GM15510 (cell line): Measurements from ENCODE around the gene BCLAF1.

Experiments used
- POLR2A ChIP-seq: IDR thresholded peaks from 3 replicates; pipeline ENCODE4 v1.6.1; 2011; ENCODE audit warnings: borderline replicate concordance; ENCODE audit not compliant: insufficient read length; ENCODE audit errors: extremely low read depth

The BCLAF1 gene

DNA sequence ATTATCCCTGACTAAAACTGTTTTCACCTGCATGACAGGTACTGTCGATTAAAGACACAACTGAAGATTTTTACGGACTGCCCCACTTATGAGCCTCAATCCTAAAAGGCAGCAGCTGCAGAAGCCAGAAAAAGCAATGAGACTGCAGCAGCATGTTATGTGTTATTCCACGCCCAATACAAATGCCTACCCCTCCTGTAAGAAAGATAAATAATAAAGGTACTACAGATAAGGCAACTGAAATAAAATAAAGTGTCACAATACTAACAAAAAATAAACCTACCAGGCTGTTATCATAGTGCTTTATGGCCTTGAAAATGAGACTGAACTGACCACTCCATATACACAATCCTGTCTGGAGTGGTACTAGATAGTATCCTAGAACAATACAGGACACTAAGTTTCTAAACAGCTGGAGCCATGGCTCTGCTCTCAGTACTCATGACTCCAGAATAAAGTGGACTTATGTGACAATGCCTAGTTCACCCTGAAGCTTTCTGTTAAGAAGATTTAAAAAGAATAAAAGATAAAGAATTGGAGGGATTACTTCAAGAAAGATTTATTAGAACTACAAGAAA lies 9.5 kb downstream of the BCLAF1 start:
- no peak for TF ChIP-seq POLR2A

DNA sequence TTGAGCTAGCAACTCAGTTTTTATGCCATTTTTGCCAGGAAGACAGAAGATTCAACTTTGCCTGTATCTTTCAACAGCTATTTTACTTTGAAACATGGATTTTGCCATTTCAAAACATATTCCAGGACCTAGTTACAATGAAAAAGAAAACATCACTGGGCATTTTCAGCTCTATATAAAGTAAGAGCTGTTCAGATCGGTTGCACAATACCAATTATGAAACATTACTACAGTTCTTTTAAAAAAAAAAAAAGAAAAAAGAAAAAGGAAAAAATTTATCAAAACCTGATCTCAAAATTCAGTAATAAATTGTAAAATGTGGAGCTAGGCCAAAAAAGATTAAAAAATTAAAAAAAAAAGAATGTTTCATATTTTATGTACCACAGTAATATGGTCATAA lies 15.6 kb downstream of the BCLAF1 start:
- TF ChIP-seq POLR2A: no peak

DNA sequence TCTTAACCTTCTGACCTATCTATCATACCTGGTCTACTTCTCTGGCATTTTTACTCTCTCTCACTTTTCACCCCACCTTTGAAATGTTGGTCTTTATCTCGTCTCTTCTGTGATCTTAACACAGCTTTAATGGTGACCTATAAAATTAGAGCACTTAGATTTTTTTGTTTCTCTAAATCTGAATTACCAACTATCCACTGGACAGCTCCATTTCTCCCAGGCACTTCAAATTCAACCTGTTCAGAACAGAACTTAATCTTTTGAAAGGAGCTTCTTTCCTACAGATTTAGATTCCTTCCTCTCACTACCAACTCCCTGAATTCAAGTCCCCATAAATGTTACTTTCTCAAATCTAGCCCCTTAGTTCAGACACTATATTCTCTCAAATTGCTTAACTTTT lies 24.5 kb downstream of the BCLAF1 start:
- TF ChIP-seq POLR2A: no peak

DNA sequence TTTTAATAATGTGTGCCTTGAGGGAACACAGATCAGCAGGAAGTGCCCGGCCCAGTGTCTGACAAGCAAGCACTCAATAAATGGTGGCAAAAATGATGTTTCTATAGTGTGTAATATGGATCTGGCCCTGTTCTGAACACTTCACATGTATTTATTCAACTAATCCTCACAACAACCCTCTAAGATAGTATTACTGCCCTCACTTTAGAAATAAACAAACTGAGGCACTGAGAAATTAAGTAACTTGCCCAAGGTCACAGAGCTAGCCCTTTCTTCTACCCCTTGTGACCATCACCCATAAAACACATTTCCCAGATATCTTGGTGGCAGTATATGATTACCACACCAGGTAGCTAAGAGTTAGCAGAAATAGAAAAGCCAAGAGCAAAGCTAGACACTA lies 26.7 kb downstream of the BCLAF1 start:
- TF ChIP-seq POLR2A: no peak

DNA sequence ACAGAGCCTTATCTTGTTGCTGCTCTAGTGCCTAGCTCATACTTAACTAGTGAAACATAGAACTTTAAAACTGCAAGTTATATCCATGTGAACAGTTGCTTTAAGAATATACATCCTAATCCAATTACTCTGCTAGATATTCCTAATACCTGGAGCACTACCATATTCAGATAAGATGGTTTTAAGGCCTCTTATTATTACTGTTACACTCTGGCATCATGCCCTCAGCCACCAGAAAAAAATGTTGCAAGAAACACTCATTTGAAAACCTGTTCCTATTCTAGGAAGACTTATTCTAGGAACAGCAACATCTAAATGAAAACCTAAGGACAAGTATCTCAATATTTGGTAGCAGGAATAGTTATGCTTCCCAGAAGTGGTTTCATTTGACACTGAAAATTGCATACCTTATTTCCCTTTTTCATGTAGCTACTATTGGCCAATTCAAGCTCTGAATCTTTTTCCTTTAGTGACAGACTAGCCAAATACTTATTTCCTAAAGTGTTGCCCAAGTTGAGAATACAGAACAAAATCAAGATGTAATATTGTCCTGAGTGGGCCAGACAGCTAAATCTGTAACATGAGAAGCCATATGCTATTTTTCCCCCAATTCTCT lies 34.7 kb downstream of the BCLAF1 start:
- no peak for TF ChIP-seq POLR2A

GRCh38 chr6:136253734-136254133 lies 35.9 kb downstream of the BCLAF1 start:
- no peak for TF ChIP-seq POLR2A

- no peak for TF ChIP-seq POLR2A
These were observed 37.2 kb downstream of the BCLAF1 start for GRCh38 chr6:136252441-136252840.

- TF ChIP-seq POLR2A: no peak
These were observed 38.3 kb downstream of the BCLAF1 start for GRCh38 chr6:136251394-136251793.

DNA sequence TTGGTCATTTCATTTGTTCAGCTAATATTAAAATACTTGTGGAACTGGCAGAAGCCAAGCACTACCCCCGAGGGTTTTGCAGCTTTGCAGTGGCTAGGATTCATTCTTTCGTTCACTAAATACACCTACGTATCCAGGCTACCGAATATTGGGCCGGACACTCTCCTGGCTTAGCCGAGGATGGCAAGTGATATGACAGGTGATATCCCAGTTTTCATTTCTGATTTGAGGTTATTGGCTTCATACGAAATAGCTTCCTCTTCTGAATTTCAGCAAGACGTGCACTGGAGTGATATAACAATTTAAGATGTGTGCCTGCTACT lies 39.0 kb downstream of the BCLAF1 start:
- no peak for TF ChIP-seq POLR2A

GRCh38 chr6:136249811-136250685 lies 39.6 kb downstream of the BCLAF1 start, which contains the start of gene MTFR2:
Gene MTFR2 (minus strand): TSS chr6:136250311. CDS start chr6:136249099, 1,212 bp downstream.
- TF ChIP-seq POLR2A: peak; percentile 69

GRCh38 chr6:136249336-136249735 lies 40.3 kb downstream of the BCLAF1 start:
- no peak for TF ChIP-seq POLR2A

GRCh38 chr6:136244061-136244616 lies 45.5 kb downstream of the BCLAF1 start:
- no peak for TF ChIP-seq POLR2A

DNA sequence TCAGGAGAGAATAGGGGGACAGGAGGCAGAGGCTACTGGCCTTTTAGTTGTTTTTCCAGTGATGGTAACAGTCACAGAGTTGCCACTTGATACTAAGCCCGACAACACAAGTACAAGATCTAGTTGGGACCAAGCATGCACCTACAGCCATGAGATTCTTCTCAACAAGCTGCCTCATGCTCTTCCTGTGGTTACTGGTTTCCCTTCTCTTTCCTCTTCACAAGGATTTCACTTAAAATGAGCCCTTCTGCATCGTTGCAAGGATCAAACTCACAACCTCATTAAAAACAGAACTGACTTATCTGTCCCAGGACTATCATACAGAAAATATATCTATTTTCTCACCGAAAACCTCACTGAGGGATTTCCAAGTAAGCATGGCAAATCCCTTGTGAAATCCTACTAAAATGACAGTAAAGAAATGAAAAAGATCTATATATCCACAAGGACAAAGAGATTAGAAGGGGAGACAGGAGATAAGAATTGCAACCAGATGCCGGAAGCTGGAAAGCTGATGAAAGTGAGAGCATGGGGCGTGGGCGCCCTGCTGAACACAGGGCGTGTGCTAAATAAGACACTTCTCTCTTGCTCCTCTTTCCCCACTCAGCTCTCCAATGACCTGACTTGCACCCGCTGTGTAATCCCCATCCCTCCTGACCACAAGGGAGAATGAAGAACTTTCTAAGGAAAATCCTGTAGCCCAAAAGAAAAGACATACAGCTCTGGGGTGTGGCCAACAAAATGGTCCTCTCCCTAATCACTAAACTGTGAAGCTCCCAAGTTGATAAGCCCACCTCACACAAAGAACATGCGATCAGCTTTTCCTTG lies 53.0 kb downstream of the BCLAF1 start:
- TF ChIP-seq POLR2A: no peak

DNA sequence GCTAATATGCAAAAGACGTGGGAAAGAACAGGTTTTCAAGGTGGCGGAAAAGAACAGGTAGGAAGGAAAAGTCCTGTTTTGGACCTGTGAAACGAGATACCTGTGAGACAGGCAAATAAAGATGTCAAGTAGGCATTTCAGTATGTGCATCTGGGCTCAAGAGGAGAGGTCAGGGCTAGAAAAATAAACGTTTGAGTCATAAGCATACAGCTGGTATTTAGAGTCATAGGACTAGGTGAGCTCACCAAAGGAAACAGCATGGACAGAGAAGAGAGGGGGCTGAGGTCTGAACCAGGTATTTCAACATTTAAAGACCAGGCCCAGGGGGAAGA lies 54.4 kb downstream of the BCLAF1 start:
- TF ChIP-seq POLR2A: no peak

- TF ChIP-seq POLR2A: no peak
These were observed 56.9 kb downstream of the BCLAF1 start for GRCh38 chr6:136232701-136233100.
